MCF 10A (cell line): ENCODE measurements around the gene UBTD1. TPM values are rescaled to one million over a fixed set of nuclear protein-coding genes. Genes with fewer than 3 reads are reported as not detected.

Source experiments
- BruUV-seq: library from RNA; stranded (reverse); fragments of 400-500 nt; replicated peaks from 2 replicates; lab custom pipeline; 2021; lab: Mats Ljungman, UMichigan
- CTCF ChIA-PET: fragments of 300-600 bp; sonication (Branson Sonifier 250); formaldehyde crosslinking; extraction: SDS; loops from one replicate; lab custom pipeline; 2021; ENCODE audit warnings: antibody characterized with exemption, inconsistent platforms; lab: Yijun Ruan, JAX
- POLR2A ChIA-PET: fragments of 300-600, 350-650 bp; sonication (Branson Sonifier 250); formaldehyde crosslinking; extraction: SDS; loops from one replicate; lab custom pipeline; 2020; ENCODE audit warnings: antibody characterized with exemption, inconsistent platforms; lab: Yijun Ruan, JAX
- DNase-seq: peaks from one replicate; pipeline ENCODE4 v3.0.0-alpha.2; 2018; ENCODE audit not compliant: unreplicated experiment
- H3K27ac Mint-ChIP-seq: one replicate; pipeline ENCODE4 v1.8.0; 2022; ENCODE audit warnings: mild to moderate bottlenecking, low read depth, mixed read lengths; ENCODE audit not compliant: unreplicated experiment
- H3K27me3 Mint-ChIP-seq: one replicate; pipeline ENCODE4 v1.8.0; 2022; ENCODE audit warnings: mixed read lengths; ENCODE audit not compliant: insufficient read depth, unreplicated experiment
- H3K36me3 Mint-ChIP-seq: one replicate; pipeline ENCODE4 v1.8.0; 2022; ENCODE audit warnings: mild to moderate bottlenecking, moderate library complexity, mixed read lengths; ENCODE audit not compliant: insufficient read depth, unreplicated experiment
- H3K4me1 Mint-ChIP-seq: one replicate; pipeline ENCODE4 v1.8.0; 2022; ENCODE audit warnings: mixed read lengths; ENCODE audit not compliant: insufficient read depth, unreplicated experiment
- H3K4me3 Mint-ChIP-seq: one replicate; pipeline ENCODE4 v1.8.0; 2022; ENCODE audit warnings: mild to moderate bottlenecking, moderate library complexity, mixed read lengths; ENCODE audit not compliant: unreplicated experiment
- H3K9me3 Mint-ChIP-seq: one replicate; pipeline ENCODE4 v1.8.0; 2022; ENCODE audit warnings: mixed read lengths; ENCODE audit not compliant: unreplicated experiment
- intact Hi-C: fragments of 100-400 bp; cut with micrococcal nuclease; formaldehyde crosslinking; loops from 2 replicates; pipeline ENCODE4 v1.14.1; 2022
- total RNA-seq: library from RNA; stranded (reverse); gene quantifications from 2 replicates; pipeline ENCODE4 v1.2.3, GENCODE V29; 2022
- TF ChIP-seq, protein P1 (sequence below): fragments of 200-600 bp; IDR thresholded peaks from one replicate; pipeline ENCODE4 v1.8.0; 2022; ENCODE audit warnings: antibody characterized with exemption, mild to moderate bottlenecking; ENCODE audit not compliant: unreplicated experiment

Gene UBTD1
- total RNA-seq, 1 experiment from 2014 or later, result 7.2 TPM

- DNase-seq, result peak; percentile 77
- Mint-ChIP-seq H3K27me3 (no peaks in the 10 kb centered on the region), H3K9me3 (no peaks in the 10 kb centered on the region), H3K4me1 (peaks cover 13% of the 10 kb centered on the region), H3K36me3 (peaks cover 2% of the 10 kb centered on the region), H3K4me3 (no peak overlapping the region), H3K27ac (peak overlapping the region; percentile 75)
- intact Hi-C loops, result no loop called here
- BruUV-seq, result no TSS peak
- TF ChIP-seq, protein P1, sequence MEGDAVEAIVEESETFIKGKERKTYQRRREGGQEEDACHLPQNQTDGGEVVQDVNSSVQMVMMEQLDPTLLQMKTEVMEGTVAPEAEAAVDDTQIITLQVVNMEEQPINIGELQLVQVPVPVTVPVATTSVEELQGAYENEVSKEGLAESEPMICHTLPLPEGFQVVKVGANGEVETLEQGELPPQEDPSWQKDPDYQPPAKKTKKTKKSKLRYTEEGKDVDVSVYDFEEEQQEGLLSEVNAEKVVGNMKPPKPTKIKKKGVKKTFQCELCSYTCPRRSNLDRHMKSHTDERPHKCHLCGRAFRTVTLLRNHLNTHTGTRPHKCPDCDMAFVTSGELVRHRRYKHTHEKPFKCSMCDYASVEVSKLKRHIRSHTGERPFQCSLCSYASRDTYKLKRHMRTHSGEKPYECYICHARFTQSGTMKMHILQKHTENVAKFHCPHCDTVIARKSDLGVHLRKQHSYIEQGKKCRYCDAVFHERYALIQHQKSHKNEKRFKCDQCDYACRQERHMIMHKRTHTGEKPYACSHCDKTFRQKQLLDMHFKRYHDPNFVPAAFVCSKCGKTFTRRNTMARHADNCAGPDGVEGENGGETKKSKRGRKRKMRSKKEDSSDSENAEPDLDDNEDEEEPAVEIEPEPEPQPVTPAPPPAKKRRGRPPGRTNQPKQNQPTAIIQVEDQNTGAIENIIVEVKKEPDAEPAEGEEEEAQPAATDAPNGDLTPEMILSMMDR, result no peak
- ChIA-PET POLR2A (interaction anchor here (0.6 to 1.6 kb wide), 5 partner anchors 20 to 122 kb away, joined by 3 to 5 read pairs (median 4); partner anchors contain the start of genes PI4K2A and UBTD1), CTCF (interaction anchor here (0.5 to 2.7 kb wide), 4 partner anchors 16 to 136 kb away, joined by 3 to 12 read pairs (median 4); no protein-coding TSS in a partner anchor)
These were observed 19.7 kb downstream of the UBTD1 start for GRCh38 chr10:97518301-97519043.

DNA sequence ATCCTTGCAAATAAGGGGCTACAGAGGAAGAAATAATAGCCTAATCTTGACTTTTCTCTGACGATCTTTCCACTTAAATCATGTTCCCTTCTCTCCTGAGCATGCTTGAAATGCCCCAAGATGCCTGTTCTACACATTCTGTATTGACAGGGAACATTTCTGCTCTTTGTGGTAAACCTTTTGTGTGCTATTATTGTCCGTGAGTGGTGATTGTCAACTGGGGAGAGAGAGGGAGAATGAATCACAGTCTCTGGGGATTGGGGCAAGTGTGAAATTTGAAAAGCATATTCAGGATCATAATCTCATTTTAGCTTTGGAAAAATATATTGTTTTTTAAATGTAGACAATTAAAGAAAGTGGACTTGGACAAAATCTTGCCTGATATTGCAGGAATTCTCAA is 20.6 kb downstream of the UBTD1 start:
- ChIA-PET POLR2A (no interaction called here), CTCF (interaction anchor here (2.7 kb wide), 1 partner anchor 35 kb away, joined by 12 read pairs; no protein-coding TSS in a partner anchor)
- no peaks in the 10 kb centered on the region for H3K27me3 Mint-ChIP-seq
- peaks cover 13% of the 10 kb centered on the region for H3K4me1 Mint-ChIP-seq
- H3K27ac Mint-ChIP-seq, result no peak overlapping the region
- BruUV-seq, result no TSS peak
- no peaks in the 10 kb centered on the region for H3K9me3 Mint-ChIP-seq
- TF ChIP-seq, protein P1, result no peak
- H3K4me3 Mint-ChIP-seq, result no peak overlapping the region
- intact Hi-C loops, result no loop called here
- H3K36me3 Mint-ChIP-seq, result no peaks in the 10 kb centered on the region
- DNase-seq, result no peak

DNA sequence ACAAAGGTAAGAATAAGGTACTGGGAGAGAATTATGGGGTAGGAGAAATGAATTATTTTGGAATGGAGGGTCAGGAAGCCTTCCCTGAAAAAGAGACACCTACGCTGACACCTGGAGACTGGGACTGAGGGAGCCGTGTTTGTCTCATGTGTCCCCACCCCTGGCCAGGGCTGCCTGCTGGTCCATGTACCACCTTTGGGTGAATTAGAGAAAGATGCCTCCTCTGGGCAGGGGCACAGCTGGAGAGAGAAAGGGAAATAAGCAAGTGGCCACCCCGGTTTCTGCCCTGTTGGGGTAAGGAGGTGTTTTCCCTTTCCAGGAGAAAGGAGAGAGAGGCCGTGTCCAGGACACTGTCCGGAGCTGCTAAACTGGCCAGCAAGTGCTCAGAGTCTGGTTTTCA is 21.8 kb downstream of the UBTD1 start:
- no peaks in the 10 kb centered on the region for H3K27me3 Mint-ChIP-seq
- no peaks in the 10 kb centered on the region for H3K9me3 Mint-ChIP-seq
- CTCF ChIA-PET, result interaction anchor here (1.0 to 2.0 kb wide), 2 partner anchors 14 to 18 kb away, joined by 3 to 8 read pairs; no protein-coding TSS in a partner anchor
- POLR2A ChIA-PET, result no interaction called here
- TF ChIP-seq, protein P1, result no peak
- H3K4me1 Mint-ChIP-seq, result peaks cover 13% of the 10 kb centered on the region
- no TSS peak for BruUV-seq
- H3K36me3 Mint-ChIP-seq, result no peaks in the 10 kb centered on the region
- no peak overlapping the region for H3K4me3 Mint-ChIP-seq
- intact Hi-C loops, result no loop called here
- DNase-seq, result no peak
- no peak overlapping the region for H3K27ac Mint-ChIP-seq

GRCh38 chr10:97520978-97521761 is 22.4 kb downstream of the UBTD1 start:
- Mint-ChIP-seq H3K9me3 (no peaks in the 10 kb centered on the region), H3K4me3 (no peak overlapping the region), H3K27me3 (no peaks in the 10 kb centered on the region), H3K27ac (no peak overlapping the region), H3K4me1 (peaks cover 13% of the 10 kb centered on the region), H3K36me3 (no peaks in the 10 kb centered on the region)
- ChIA-PET CTCF (interaction anchor here (0.5 to 2.0 kb wide), 7 partner anchors 9 to 1021 kb away, joined by 3 to 8 read pairs (median 4); no protein-coding TSS in a partner anchor), POLR2A (interaction anchor here (0.7 to 1.6 kb wide), 3 partner anchors 22 to 29 kb away, joined by 3 to 6 read pairs (median 4); partner anchors contain the start of gene UBTD1)
- intact Hi-C loops, result no loop called here
- TF ChIP-seq, protein P1, result no peak
- no peak for DNase-seq
- no TSS peak for BruUV-seq
